GM12864 (cell line): Measurements from ENCODE around the gene RERE.
"Not testable (repeated sequence)": the region's sequence is repeated elsewhere in the genome, so short reads cannot be mapped to it uniquely, and the experiment has no call there.

Experiments used
- DNase-seq: peaks from one replicate; pipeline ENCODE4 v3.0.0-alpha.2; 2011; ENCODE audit warnings: low read depth
- H3K4me3 ChIP-seq: 2 replicates; pipeline ENCODE4 v1.5.1; 2011; ENCODE audit warnings: mild to moderate bottlenecking, low read depth, low read length, control low read depth
- TF ChIP-seq, protein P1 (sequence below): IDR thresholded peaks from 2 replicates; pipeline ENCODE4 v1.5.1; 2011; ENCODE audit warnings: low read depth, mild to moderate bottlenecking, moderate library complexity, low read length, control low read depth, inconsistent platforms; ENCODE audit errors: missing control alignments

Gene RERE

DNA sequence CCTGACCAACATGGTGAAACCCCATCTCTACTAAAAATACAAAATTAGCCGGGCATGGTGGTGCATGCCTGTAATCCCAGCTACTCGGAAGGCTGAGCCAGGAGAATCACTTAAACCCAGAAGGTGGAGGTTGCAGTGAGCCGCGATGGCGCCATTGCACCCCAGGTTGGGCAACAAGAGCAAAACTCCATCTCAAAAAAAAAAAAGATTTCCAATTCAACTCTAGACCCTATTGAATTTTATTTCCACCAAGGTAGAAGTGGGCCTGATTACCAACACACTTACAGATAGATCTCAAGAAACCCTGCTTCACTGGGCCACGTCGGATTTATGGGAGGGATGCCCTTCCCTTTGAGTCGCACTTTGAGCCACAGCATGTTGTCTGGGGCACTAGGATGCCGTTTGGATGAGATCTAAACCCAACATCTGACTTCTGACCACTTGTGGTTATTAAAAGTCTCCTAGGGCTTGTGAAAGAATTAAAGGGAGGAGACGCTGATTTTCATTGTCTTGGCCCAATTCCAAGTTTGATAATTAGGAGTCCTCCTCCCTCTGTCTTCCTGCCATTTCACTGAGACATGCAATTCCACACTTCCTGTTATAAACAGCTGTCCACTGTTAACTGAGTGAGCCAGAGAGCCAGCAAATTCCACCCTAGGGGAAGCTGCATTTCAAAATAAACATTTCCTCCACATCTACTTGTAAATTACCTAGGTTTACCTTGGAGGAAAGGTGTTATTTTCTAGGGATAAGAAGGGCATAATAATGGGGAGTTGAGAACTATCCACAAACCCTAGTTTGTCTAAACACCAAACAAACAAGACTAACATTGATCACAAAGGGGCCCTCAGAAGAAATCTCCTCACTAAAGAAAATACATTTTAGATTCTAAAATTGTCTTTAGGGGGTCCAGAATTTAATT is 5.2 kb upstream of the RERE start:
- H3K4me3 ChIP-seq, result no peak overlapping the region
- TF ChIP-seq, protein P1, sequence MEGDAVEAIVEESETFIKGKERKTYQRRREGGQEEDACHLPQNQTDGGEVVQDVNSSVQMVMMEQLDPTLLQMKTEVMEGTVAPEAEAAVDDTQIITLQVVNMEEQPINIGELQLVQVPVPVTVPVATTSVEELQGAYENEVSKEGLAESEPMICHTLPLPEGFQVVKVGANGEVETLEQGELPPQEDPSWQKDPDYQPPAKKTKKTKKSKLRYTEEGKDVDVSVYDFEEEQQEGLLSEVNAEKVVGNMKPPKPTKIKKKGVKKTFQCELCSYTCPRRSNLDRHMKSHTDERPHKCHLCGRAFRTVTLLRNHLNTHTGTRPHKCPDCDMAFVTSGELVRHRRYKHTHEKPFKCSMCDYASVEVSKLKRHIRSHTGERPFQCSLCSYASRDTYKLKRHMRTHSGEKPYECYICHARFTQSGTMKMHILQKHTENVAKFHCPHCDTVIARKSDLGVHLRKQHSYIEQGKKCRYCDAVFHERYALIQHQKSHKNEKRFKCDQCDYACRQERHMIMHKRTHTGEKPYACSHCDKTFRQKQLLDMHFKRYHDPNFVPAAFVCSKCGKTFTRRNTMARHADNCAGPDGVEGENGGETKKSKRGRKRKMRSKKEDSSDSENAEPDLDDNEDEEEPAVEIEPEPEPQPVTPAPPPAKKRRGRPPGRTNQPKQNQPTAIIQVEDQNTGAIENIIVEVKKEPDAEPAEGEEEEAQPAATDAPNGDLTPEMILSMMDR, result no peak
- no peak for DNase-seq

- no peak overlapping the region for H3K4me3 ChIP-seq
- no peak for DNase-seq
- TF ChIP-seq, protein P1, result no peak
Observed at GRCh38 chr1:8821084-8821483, 3.6 kb upstream of the RERE start.

DNA sequence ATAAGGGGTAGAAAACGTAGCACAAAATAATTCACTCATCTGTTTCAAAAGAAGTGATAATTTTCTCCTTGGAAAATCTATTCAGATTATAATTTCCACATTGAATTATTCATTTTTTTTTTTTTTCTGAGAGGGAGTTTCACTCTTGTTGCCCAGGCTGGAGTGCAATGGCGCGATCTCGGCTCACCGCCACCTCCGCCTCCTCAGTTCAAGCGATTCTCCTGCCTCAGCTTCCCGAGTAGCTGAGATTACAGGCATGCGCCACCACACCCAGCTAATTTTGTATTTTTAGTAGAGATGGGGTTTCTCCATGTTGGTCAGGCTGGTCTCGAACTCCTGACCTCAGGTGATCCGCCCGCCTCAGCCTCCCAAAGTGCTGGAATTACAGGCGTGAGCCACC is 1.3 kb upstream of the RERE start:
- not testable (repeated sequence) for DNase-seq, H3K4me3 ChIP-seq

- H3K4me3 ChIP-seq, result peak overlapping the region; percentile 92; the same call in 1 of the 2 replicates
- TF ChIP-seq, protein P1, result no peak
- no peak for DNase-seq
Observed at GRCh38 chr1:8818325-8818775, 910 bp upstream of the RERE start.

DNA sequence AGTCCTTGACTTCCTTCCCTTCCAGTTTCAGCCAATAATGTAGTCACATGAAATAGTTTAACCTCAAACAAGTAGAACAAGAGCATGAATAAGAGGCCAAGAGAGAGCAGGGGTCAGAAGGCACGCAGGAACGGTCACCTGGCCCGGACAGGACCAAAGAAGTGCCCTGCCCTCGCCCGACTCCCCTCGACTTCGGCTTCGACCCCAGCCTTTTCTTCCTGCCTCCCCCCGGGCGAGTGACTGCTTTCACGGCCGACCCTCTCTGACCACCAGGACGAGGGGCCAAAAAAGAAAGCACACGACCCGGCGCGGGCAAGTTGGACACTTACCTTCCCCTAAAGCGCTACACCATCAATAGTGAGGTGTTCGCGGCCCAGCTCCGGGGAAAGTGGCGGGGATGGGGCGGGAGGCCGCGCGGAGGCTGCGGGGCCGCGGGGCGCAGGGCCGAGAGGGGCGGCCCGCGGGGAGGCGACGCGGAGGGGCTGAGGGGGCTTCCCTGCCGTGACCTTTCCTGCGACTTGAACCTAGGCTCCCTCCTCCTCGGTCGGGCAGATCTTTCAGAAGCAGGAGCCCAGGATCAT is 519 bp downstream of the RERE start:
- TF ChIP-seq, protein P1, result no peak
- no peak for DNase-seq

GRCh38 chr1:8816264-8816663 is 1.2 kb downstream of the RERE start:
- peak overlapping the region; percentile 92; the same call in 1 of the 2 replicates for H3K4me3 ChIP-seq
- no peak for DNase-seq
- TF ChIP-seq, protein P1, result no peak

More for the DNA sequence above, 519 bp downstream of the RERE start:
- peak overlapping the region; percentile 92 for H3K4me3 ChIP-seq

GRCh38 chr1:8815582-8816151 is 1.8 kb downstream of the RERE start:
- no peak for DNase-seq
- peak overlapping the region; percentile 92; the same call in 1 of the 2 replicates for H3K4me3 ChIP-seq

More at GRCh38 chr1:8815582-8816151, 1.8 kb downstream of the RERE start:
- TF ChIP-seq, protein P1, result no peak
